NT2/D1 (cell line): ENCODE measurements around the gene ACP1.

Source experiments
- SUZ12 ChIP-seq: IDR thresholded peaks from 2 replicates; pipeline ENCODE4 v1.6.1; 2011; ENCODE audit not compliant: insufficient read length, insufficient read depth; ENCODE audit errors: extremely low read depth
- YY1 ChIP-seq: IDR thresholded peaks from 2 replicates; pipeline ENCODE4 v1.6.1; 2011; ENCODE audit not compliant: insufficient read length, insufficient read depth
- ZNF274 ChIP-seq: IDR thresholded peaks from 2 replicates; pipeline ENCODE4 v1.6.1; 2011; ENCODE audit warnings: mild to moderate bottlenecking, low read depth, low read length

GRCh38 chr2:223971-224760 lies 40.6 kb upstream of the ACP1 start:
- TF ChIP-seq ZNF274 (no peak), SUZ12 (no peak), YY1 (no peak)
